Prostate gland (tissue), 2 donors: Measurements from ENCODE around the gene NSMCE4A.

ENCODE experiments used
- POLR2A ChIP-seq: fragments of 450-650 bp; IDR thresholded peaks from one replicate; pipeline ENCODE4 v1.6.1; 2016; ENCODE audit warnings: antibody characterized with exemption, mild to moderate bottlenecking
- POLR2AphosphoS5 ChIP-seq: sonication (generic); formaldehyde crosslinking; IDR thresholded peaks from one replicate; pipeline ENCODE4 v1.6.1; 2017; ENCODE audit warnings: antibody characterized with exemption
- TF ChIP-seq, protein P1 (sequence below), 4 experiments: fragments of 200-600 bp in 2 of 4; fragments of 450-650 bp in 2 of 4; sonication (generic) in 2 of 4; IDR thresholded peaks; 1 replicate in 3 of 4; 2 replicates in 1 of 4; pipeline ENCODE4 v1.5.1; 2016 to 2019; ENCODE audit warnings: antibody characterized with exemption in 4 of 4, mild to moderate bottlenecking in 2 of 4, moderate library complexity in 2 of 4

DNA sequence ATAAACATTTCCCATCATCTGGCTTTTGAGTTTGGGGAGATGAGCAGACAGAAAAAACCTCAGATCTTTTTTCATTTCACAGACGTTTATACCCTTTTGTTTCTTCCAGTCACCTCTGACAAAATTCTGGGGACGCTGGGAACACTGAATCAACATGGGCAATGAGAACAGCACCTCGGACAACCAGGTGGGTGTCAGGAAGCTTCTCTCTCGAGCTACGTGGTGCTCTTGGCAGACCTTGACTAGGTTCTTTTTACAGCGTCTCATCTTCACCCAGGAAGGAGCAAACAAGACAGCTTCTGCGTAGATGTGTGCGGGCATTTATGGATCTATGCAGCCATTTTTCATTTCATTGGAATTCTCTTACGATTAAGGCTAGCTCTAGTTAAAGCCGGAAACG is 46.8 kb upstream of the NSMCE4A start:
- TF ChIP-seq POLR2A: no peak
- TF ChIP-seq, protein P1, sequence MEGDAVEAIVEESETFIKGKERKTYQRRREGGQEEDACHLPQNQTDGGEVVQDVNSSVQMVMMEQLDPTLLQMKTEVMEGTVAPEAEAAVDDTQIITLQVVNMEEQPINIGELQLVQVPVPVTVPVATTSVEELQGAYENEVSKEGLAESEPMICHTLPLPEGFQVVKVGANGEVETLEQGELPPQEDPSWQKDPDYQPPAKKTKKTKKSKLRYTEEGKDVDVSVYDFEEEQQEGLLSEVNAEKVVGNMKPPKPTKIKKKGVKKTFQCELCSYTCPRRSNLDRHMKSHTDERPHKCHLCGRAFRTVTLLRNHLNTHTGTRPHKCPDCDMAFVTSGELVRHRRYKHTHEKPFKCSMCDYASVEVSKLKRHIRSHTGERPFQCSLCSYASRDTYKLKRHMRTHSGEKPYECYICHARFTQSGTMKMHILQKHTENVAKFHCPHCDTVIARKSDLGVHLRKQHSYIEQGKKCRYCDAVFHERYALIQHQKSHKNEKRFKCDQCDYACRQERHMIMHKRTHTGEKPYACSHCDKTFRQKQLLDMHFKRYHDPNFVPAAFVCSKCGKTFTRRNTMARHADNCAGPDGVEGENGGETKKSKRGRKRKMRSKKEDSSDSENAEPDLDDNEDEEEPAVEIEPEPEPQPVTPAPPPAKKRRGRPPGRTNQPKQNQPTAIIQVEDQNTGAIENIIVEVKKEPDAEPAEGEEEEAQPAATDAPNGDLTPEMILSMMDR (IDR thresholded peaks at IDR 0.05): no peak
- no peak for TF ChIP-seq POLR2AphosphoS5
